GOT3 (cell line): ENCODE measurements around the gene CPSF4L.

Source experiments
- DNase-seq: peaks from one replicate; lab custom pipeline; 2025; ENCODE audit warnings: mixed read lengths; lab: John Stamatoyannopoulos, UW

The CPSF4L gene

GRCh38 chr17:73289549-73290254 is 28.0 kb upstream of the CPSF4L start:
- DNase-seq: no peak

- DNase-seq: no peak
These were observed 27.0 kb upstream of the CPSF4L start for GRCh38 chr17:73288534-73289302.

- no peak for DNase-seq
These were observed 25.2 kb upstream of the CPSF4L start for GRCh38 chr17:73286863-73287296.

DNA sequence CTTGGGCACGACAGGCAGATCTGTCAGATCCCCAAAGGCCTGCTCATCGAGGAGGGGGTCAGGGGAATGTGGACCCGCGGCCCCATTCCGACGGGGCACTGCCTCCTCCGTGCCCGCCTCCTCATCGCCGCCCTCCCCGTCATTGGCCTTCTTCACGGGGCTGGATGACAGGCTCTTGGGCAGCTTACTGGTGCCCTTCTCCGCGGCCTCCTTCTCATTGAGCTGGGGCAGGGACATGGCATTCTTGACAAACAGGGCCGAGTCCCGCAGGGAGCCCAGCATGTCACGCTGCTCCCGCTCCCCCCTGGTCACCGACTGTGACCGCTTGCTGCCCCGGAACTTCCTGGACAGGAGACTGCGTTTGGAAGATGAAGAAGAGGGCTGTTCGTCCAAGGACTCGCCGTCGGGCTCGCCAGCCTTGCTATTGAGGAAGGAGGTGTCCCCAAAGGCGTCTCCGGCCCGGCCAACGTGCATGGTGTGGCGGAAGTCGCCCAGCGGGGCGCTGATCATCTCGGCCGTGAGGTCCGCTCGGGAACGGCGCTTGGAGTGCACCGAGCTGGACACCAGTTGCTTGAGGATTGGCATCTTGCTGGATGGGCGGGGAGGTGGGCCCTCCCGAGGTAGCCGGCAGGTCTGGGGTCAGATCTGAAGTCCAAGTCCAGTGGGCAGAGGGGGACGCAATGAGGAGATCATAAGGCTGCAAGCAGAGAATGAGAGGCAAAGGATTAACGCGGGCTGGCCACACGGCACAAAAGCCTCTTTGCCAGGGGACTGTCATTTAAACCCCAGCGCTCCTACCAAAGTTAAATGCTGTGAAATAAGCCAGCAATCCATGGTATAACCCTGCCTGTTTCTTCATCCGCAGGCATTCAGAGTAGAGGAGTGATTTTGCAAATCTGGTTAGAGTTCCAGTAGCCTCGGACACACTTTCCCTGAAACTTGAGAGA is 24.5 kb upstream of the CPSF4L start:
- no peak for DNase-seq

DNA sequence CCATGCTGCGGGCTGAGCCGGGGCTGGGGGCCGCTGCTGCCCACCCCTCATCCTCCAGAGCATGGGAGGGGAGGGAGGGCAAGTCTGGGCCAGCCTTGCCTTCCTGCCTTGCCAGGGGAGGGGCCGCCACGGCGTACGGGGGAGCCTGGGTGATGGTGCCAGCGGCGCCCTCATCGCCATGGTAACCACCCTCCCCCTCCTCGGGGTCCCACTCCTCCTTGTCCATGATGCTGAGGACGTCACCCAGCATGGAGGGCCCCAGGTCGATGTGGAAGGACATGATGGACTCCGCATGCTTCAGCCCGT is 23.9 kb upstream of the CPSF4L start:
- no peak for DNase-seq

DNA sequence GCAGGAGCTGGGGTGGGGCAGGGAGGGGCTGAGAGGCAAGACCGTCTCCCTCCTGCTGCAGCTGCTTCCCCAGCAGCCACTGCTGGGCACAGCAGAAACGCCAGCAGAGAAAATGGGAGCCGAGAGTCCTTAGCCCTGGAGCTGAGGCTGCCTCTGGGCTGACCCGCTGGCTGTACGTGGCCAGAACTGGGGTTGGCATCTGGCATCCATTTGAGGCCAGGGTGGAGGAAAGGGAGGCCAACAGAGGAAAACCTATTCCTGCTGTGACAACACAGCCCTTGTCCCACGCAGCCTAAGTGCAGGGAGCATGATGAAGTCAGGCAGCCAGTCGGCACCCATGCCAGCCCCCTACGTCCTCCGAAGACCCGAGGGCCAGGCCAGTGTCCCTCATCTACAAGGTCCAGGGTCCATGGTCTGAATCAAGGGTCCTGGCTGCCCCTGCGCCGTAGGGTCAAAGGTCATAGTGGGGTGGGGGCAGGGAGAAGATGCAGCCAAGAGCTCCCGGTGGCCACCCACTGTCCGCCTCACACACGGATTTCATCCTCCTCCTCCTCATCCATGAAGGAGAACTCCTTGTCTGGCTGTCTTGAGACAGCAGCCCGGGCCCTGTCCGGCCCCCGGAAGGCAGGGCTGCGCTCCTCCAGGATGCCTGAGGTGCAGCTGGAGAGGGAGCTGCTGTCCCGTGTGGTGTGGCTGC is 23.4 kb upstream of the CPSF4L start:
- no peak for DNase-seq

DNA sequence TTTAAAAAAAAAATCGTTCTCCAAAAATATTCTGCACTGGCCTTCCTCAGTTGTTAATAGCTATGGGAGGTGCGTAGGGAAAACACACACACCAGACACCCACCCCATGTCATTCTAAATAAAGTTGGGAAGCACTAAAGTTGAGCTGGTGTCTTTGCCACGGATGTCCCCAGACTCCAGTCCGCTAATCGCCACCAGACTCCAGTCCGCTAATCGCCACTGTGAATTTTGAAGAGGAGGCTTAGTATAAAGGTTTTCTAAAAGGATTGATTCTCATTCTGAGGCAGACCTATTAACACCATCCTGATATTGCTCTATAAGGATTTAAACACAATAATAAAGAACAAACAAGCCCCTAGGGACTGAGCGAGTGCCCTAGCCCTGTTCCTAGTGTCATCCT is 22.7 kb upstream of the CPSF4L start:
- no peak for DNase-seq

DNA sequence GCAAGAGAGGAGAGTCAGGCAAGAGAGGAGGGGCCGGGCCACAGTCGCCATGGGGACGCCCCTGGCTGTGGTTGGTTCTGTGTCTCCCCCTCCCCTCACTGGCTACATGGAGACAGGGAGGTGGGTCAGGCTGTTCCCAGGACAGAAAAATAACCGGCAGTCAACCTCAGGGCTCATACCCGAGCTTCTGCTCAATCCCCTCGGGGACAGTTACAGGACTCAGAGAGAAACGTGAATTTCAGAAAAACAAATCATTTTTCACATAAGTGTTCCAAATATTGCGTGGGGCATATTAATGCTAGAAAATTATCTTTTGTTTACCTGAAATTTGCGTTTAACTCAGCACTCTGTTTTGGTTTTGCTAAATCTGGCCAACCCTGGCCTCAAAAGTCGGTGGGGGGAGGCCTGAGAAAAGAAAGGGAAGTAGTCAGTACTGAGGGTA is 22.2 kb upstream of the CPSF4L start:
- DNase-seq: no peak

DNA sequence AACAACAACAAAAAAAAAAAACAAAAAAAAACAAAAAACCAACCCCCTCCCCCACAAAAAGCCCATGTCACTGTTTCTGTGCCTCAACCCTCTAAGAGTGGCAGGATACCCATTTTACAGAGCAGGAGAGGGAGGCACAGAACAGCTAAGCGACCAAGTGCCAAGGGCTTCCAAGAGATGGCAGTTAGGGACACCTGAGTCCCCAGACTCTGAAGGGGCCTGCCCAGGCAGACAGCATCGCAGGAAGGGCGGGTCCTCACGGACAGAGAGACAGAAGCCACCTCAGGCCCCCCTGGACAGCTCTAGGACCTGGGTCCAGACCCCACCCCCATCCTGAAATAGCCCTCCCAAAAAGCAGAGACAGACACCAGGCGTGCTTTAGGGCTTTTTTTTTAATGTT is 21.6 kb upstream of the CPSF4L start:
- DNase-seq: no peak

DNA sequence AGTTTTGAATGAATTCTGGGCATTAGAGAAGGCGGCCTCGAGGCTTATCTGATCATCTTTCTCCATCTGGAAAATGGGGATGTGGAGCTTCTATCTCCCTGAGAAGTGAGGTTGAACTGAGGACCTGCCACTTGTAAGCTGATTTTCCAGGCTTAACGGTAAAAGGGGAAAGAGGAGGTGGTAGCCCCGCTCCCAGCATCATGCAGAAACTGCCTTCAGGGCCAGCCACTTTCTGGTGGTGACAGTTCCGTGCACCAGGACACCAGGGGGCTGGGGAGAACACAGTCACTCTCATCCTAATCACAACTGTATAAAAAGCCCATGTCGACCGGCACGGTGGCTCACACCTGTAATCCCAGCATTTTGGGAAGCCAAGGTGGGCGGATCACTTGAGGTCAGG is 20.9 kb upstream of the CPSF4L start:
- no peak for DNase-seq

DNA sequence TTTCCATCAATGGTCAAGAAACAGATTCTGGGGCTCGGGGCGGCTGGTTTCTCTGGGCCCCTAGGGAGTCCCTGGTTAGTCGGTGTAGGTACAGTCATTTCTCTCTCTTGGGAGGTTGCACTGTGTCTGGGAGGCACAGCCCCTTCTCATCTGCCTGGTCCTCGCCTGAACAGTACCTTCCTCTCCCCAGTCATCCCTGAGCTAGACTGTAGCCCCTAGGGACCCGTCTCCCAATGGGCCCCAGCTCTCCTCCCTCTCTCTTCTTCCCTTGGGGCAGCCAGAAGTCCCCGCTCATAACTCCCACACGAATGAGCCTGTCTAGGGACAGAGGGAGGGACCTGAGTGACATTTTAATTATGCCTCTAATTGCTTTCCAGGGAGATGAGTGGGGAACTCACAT is 20.2 kb upstream of the CPSF4L start:
- no peak for DNase-seq

DNA sequence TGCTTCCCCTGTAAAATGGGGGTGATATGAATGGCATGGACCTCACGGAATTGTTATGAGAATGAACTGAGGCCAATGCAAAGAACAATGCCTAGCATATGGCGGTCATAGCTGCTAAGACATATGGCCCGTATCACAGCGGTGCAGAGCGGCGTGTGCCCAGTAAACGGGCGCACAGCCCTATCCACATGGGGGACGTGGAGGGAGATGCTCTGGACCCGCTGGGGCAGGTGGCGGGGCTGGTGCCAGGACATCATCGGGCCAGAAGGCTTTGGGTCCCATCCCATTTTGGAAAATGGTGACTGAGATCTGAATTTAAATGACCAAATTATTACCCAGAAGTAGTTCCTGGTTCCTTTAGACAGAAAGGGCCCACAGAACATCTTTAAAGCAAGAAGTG is 18.5 kb upstream of the CPSF4L start:
- no peak for DNase-seq

GRCh38 chr17:73279704-73280103 is 18.0 kb upstream of the CPSF4L start:
- no peak for DNase-seq

DNA sequence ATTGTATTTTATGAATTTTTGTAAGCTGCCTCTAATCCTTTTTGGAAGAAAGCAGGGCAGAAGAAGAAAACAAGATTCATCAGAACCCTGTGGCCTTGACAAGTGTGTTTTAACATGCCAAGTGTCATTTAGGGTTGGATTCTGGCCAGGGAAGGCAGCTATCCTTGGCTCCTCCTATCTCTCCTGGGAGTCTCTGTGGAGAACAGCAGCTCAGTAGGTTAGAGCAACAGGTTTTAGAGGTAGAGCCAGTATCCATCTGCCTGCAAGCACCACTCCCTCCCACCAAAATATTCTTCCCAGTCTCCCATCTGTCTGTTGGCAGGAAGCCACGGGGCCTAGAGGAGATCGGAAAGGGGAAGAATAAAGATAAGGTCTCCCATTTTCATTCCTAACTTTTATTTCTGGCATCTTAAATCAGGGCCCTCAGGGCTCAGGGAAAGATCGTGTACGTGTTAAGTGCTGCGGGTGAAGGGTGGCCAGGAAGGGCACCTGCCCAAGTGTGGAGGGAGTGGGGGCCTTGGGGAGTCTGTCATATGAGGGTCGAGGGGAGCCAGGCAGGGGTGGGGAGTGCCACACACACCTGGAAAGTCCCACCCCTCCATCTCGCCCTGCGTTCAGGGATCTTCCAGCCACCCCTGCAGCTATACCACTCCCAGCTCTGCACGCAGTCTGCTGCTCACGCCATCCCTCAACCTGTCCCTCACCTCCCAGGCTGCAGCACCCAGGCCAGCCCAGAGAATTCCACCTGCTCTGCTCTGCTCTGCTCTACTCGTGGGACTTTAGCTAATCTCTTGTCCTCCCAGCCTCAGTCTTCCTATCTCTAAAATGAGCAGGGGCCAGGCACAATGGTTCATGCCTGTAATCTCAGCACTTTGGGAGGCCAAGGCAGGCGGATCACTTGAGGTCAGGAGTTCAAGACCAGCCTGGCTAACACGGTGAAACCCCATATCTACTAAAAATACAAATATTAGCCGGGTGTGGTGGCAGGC is 17.1 kb upstream of the CPSF4L start:
- DNase-seq: no peak

DNA sequence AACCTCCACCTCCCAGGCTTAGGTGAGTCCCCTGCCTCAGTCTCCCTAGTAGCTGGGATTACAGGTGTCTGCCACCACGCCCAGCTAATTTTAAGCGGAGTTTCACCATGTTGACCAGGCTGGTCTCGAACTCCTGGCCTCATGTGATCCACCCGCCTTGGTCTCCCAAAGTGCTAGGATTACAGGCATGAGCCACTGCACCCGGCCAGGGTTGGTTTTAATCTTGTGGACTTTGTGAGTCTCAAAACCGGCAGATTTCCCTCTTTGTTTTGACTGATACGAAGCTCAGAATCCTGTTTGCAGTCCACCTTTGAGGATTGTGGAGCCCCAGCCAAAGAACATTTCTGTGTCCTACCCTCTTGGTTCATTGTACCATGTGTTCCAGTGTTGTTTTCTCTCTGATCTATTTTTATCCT is 16.4 kb upstream of the CPSF4L start:
- no peak for DNase-seq

DNA sequence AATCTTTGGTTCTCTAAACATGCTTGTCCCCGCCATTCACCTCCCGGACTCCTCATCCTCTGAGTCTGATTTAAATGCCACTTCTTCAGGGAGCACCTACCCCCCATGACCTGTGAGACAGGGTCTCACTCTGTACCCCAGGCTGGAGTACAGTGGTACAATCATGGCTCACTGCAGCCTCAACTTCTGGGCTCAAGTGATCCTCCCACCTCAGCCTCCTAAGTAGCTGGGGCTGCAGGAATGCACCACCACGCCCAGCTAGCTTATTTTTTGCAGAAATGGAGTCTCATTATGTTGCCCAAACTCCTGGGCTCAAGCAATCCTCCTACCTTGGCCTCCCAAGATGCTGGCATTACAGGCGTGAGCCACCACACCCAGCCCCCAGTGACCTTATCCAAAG is 12.8 kb upstream of the CPSF4L start:
- DNase-seq: no peak

DNA sequence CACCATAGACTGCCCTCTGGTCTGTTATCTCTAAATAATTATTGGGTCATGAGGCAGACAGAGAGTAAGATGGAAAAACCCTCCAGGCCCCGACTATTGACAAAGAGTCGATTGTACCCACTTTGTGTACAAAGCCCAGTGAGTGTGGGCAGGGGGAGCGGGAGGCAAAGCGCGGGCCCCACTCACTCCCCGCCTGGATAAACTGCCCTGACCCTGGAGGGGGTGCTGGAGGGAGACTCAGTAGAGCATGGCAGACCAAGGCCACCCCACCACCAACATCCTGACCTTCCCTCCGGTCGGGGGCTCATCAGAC is 11.2 kb upstream of the CPSF4L start:
- no peak for DNase-seq

GRCh38 chr17:73271072-73271471 is 9.4 kb upstream of the CPSF4L start:
- no peak for DNase-seq

DNA sequence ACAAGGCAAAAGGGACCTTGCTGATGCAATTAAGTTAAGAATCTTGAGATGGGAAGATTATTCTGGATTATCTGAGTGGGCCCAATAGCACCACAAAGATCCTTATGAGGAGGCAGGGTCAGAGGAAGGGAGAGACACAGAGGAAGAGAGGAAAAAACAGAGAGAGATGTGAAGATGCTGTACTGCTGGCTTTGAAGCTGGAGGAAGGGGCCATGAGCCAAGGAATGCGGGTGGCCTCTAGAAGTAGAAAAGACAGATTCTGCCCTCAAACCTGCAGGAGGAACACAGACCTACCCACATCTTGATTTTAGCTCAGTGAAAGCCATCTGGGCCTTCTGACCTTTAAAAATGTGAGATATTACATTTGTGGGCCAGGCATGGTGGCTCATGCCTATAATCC is 8.1 kb upstream of the CPSF4L start:
- no peak for DNase-seq

DNA sequence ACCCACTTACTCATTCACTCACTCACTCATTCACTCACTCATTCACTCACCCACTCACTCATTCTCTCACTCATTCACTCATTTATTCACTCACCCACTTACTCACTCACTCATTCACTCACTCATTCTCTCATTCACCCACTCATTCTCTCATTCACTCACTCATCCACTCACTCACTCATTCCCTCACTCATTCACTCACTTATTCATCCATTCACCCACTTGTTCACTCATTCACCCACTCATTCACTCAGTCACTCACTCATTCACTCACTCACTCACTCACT is 7.6 kb upstream of the CPSF4L start:
- DNase-seq: no peak
